ENCODE measurements around the gene SFXN1.

DNA sequence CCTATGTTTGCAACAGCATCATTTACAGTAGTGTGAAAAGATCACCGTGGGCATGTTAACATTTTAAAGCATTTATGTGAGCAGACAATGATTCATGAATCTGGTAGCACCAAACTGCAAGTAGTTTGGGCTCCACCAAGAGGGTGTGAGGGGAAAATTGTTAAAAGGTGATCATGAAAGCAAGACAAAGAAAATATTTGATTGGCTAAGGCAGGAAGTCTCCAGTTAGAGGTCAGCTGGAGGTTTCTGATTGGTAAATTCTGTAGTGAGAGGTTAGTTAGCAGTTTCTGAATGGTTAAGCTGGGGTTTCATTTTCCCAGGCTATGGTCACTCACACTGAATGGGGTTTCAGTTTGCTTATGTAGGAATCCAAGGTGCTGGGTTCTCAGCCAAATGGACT is 20.9 kb upstream of the SFXN1 start:
- TF ChIP-seq POLR2A (IDR thresholded peaks at IDR 0.05; ENCODE audit: low read depth, low read length) (no peak), POLR2AphosphoS5 (IDR thresholded peaks at IDR 0.05; ENCODE audit: low read depth, low read length) (no peak), TAF1 (IDR thresholded peaks at IDR 0.05; ENCODE audit: borderline replicate concordance, low read depth, low read length) (no peak)

Measured in GM12892 (cell line).